Measurements from ENCODE around the gene RGR. TPM values are rescaled to one million over a fixed set of nuclear protein-coding genes. Genes with fewer than 3 reads are reported as not detected.

Gene RGR
- total RNA-seq, 1 experiment from 2014 or later, result not detected

GRCh38 chr10:84237199-84238051 is 7.4 kb upstream of the RGR start:
- H3K27ac Mint-ChIP-seq (ENCODE audit: unreplicated experiment), result no peak overlapping the region
- no peak for DNase-seq
- H3K36me3 Mint-ChIP-seq (ENCODE audit: insufficient read depth, unreplicated experiment), result no peaks in the 10 kb centered on the region
- BruUV-seq (replicated peaks), result no TSS peak
- intact Hi-C loops (cut with micrococcal nuclease; ENCODE audit: unreplicated experiment), result no loop called here
- CTCF ChIA-PET, result no interaction called here
- H3K27me3 Mint-ChIP-seq (ENCODE audit: unreplicated experiment), result peaks cover 32% of the 10 kb centered on the region
- TF ChIP-seq CTCF (IDR thresholded peaks at IDR 0.05; ENCODE audit: unreplicated experiment), result no peak
- no peaks in the 10 kb centered on the region for H3K9me3 Mint-ChIP-seq (ENCODE audit: low read depth, unreplicated experiment)
- H3K4me3 Mint-ChIP-seq (ENCODE audit: low read depth, unreplicated experiment), result no peak overlapping the region
- no peaks in the 10 kb centered on the region for H3K4me1 Mint-ChIP-seq (ENCODE audit: low read depth, unreplicated experiment)

GRCh38 chr10:84238909-84239308 is 5.9 kb upstream of the RGR start:
- no peak for DNase-seq
- Mint-ChIP-seq H3K4me3 (ENCODE audit: low read depth, unreplicated experiment) (no peak overlapping the region), H3K36me3 (ENCODE audit: insufficient read depth, unreplicated experiment) (no peaks in the 10 kb centered on the region), H3K27me3 (ENCODE audit: unreplicated experiment) (peaks cover 47% of the 10 kb centered on the region), H3K27ac (ENCODE audit: unreplicated experiment) (no peak overlapping the region), H3K4me1 (ENCODE audit: low read depth, unreplicated experiment) (no peaks in the 10 kb centered on the region), H3K9me3 (ENCODE audit: low read depth, unreplicated experiment) (no peaks in the 10 kb centered on the region)
- no peak for TF ChIP-seq CTCF (IDR thresholded peaks at IDR 0.05; ENCODE audit: unreplicated experiment)
- CTCF ChIA-PET, result no interaction called here
- intact Hi-C loops (cut with micrococcal nuclease; ENCODE audit: unreplicated experiment), result no loop called here
- BruUV-seq (replicated peaks), result no TSS peak

- intact Hi-C loops (cut with micrococcal nuclease; ENCODE audit: unreplicated experiment), result no loop called here
- no peaks in the 10 kb centered on the region for H3K9me3 Mint-ChIP-seq (ENCODE audit: low read depth, unreplicated experiment)
- H3K27ac Mint-ChIP-seq (ENCODE audit: unreplicated experiment), result no peak within 1 kb of the TSS
- no peaks in the 10 kb centered on the region for H3K4me1 Mint-ChIP-seq (ENCODE audit: low read depth, unreplicated experiment)
- no peak for TF ChIP-seq CTCF (IDR thresholded peaks at IDR 0.05; ENCODE audit: unreplicated experiment)
- H3K36me3 Mint-ChIP-seq (ENCODE audit: insufficient read depth, unreplicated experiment), result peaks cover 5% of the 10 kb centered on the region
- CTCF ChIA-PET, result no interaction called here
- no peak within 1 kb of the TSS for H3K4me3 Mint-ChIP-seq (ENCODE audit: low read depth, unreplicated experiment)
- no TSS peak for BruUV-seq (replicated peaks)
- DNase-seq, result no peak
- peaks cover 65% of the 10 kb centered on the region for H3K27me3 Mint-ChIP-seq (ENCODE audit: unreplicated experiment)
Observed at GRCh38 chr10:84241185-84241790, 3.6 kb upstream of the RGR start, which contains the start of gene LRIT1. LRIT1 (minus strand) TSS chr10:84241546; CDS start chr10:84241439, 107 bp downstream.

- H3K36me3 Mint-ChIP-seq (ENCODE audit: insufficient read depth, unreplicated experiment), result peaks cover 5% of the 10 kb centered on the region
- CTCF ChIA-PET, result no interaction called here
- no TSS peak for BruUV-seq (replicated peaks)
- no peak for TF ChIP-seq CTCF (IDR thresholded peaks at IDR 0.05; ENCODE audit: unreplicated experiment)
- DNase-seq, result no peak
- no peaks in the 10 kb centered on the region for H3K9me3 Mint-ChIP-seq (ENCODE audit: low read depth, unreplicated experiment)
- no peak overlapping the region for H3K4me3 Mint-ChIP-seq (ENCODE audit: low read depth, unreplicated experiment)
- no peak overlapping the region for H3K27ac Mint-ChIP-seq (ENCODE audit: unreplicated experiment)
- no peaks in the 10 kb centered on the region for H3K4me1 Mint-ChIP-seq (ENCODE audit: low read depth, unreplicated experiment)
- H3K27me3 Mint-ChIP-seq (ENCODE audit: unreplicated experiment), result peaks cover 85% of the 10 kb centered on the region
- intact Hi-C loops (cut with micrococcal nuclease; ENCODE audit: unreplicated experiment), result no loop called here
Observed at GRCh38 chr10:84243759-84244158, 1.1 kb upstream of the RGR start.

Measured in Calu3 (cell line).